GM15510 (cell line): ENCODE data around the gene REG1A.

Source experiments
- POLR2A ChIP-seq: IDR thresholded peaks from 3 replicates; pipeline ENCODE4 v1.6.1; 2011; ENCODE audit warnings: borderline replicate concordance; ENCODE audit not compliant: insufficient read length; ENCODE audit errors: extremely low read depth

The REG1A gene

GRCh38 chr2:79171348-79171958 lies 51.2 kb downstream of the REG1A start:
- no peak for TF ChIP-seq POLR2A
